Erythroblast (primary cell): ENCODE results near the gene TBCD.
A peak's percentile ranks its signal among the peaks of the same experiment; 100 is the strongest.

Experiments used
- DNase-seq, 2 experiments: peaks; one replicate each; lab custom pipeline; 2025; lab: John Stamatoyannopoulos, UW
- GATA1 ChIP-seq: IDR thresholded peaks from 2 replicates; pipeline ENCODE4 v1.6.1; 2011; ENCODE audit warnings: low read depth, mild to moderate bottlenecking, control low read depth, low read length, moderate library complexity
- POLR2A ChIP-seq: IDR thresholded peaks from 2 replicates; pipeline ENCODE4 v1.6.1; 2011; ENCODE audit warnings: mild to moderate bottlenecking, low read length

TBCD gene

GRCh38 chr17:82865774-82866395, 114.0 kb downstream of the TBCD start:
- DNase-seq = no peak
- TF ChIP-seq GATA1 (no peak), POLR2A (no peak)

- DNase-seq = no peak
- no peak for TF ChIP-seq GATA1
- TF ChIP-seq POLR2A = no peak
These were observed 114.8 kb downstream of the TBCD start for GRCh38 chr17:82866590-82867191.

GRCh38 chr17:82867763-82868325, 116.0 kb downstream of the TBCD start:
- no peak for TF ChIP-seq GATA1
- TF ChIP-seq POLR2A = no peak
- no peak for DNase-seq

- DNase-seq = peak; percentile 78 to 94
- no peak for TF ChIP-seq GATA1
- no peak for TF ChIP-seq POLR2A
These were observed 116.9 kb downstream of the TBCD start for GRCh38 chr17:82868715-82869131.

GRCh38 chr17:82869536-82869935, 117.7 kb downstream of the TBCD start:
- DNase-seq = no peak
- TF ChIP-seq GATA1 = no peak
- no peak for TF ChIP-seq POLR2A

GRCh38 chr17:82870091-82870491, 118.2 kb downstream of the TBCD start:
- no peak for TF ChIP-seq POLR2A
- TF ChIP-seq GATA1 = no peak
- DNase-seq = no peak

- DNase-seq = no peak
- TF ChIP-seq GATA1 (no peak), POLR2A (no peak)
These were observed 118.7 kb downstream of the TBCD start for GRCh38 chr17:82870541-82870940.

GRCh38 chr17:82871056-82871775, 119.4 kb downstream of the TBCD start:
- peak in 1 of 2 experiments; percentile 18 for DNase-seq
- TF ChIP-seq GATA1 (no peak), POLR2A (no peak)

GRCh38 chr17:82871776-82872561, 120.1 kb downstream of the TBCD start:
- TF ChIP-seq POLR2A (no peak), GATA1 (no peak)
- DNase-seq = no peak

- no peak for TF ChIP-seq GATA1
- TF ChIP-seq POLR2A = no peak
- DNase-seq = no peak
These were observed 121.0 kb downstream of the TBCD start for GRCh38 chr17:82872591-82873520.

- no peak for TF ChIP-seq POLR2A
- TF ChIP-seq GATA1 = no peak
These were observed 121.7 kb downstream of the TBCD start for GRCh38 chr17:82873521-82873920.

More at GRCh38 chr17:82873521-82873920, 121.7 kb downstream of the TBCD start:
- DNase-seq = no peak
